Measurements from ENCODE around the gene KL. TPM values are rescaled to one million over a fixed set of nuclear protein-coding genes. Genes with fewer than 3 reads are reported as not detected.

Gene KL
- total RNA-seq, 1 experiment from 2014 or later: not detected

- no peak for DNase-seq (ENCODE audit: low read depth)
Observed at GRCh38 chr13:33004511-33004910, 11.7 kb upstream of the KL start.

GRCh38 chr13:33006134-33006533, 10.1 kb upstream of the KL start:
- no peak for DNase-seq (ENCODE audit: low read depth)

GRCh38 chr13:33006638-33007037, 9.6 kb upstream of the KL start:
- no peak for DNase-seq (ENCODE audit: low read depth)

GRCh38 chr13:33007237-33007636, 9.0 kb upstream of the KL start:
- no peak for DNase-seq (ENCODE audit: low read depth)

GRCh38 chr13:33007950-33008349, 8.3 kb upstream of the KL start:
- DNase-seq (ENCODE audit: low read depth): no peak

GRCh38 chr13:33008946-33009722, 7.1 kb upstream of the KL start:
- DNase-seq (ENCODE audit: low read depth): no peak

GRCh38 chr13:33011828-33012470, 4.3 kb upstream of the KL start:
- DNase-seq (ENCODE audit: low read depth): no peak

GRCh38 chr13:33014291-33014690, 1.9 kb upstream of the KL start:
- DNase-seq (ENCODE audit: low read depth): no peak

GRCh38 chr13:33015241-33015668, 968 bp upstream of the KL start:
- DNase-seq (ENCODE audit: low read depth): no peak

- no peak for DNase-seq (ENCODE audit: low read depth)
Observed at GRCh38 chr13:33015791-33016323, 366 bp upstream of the KL start.

GRCh38 chr13:33017323-33017929, 1.2 kb downstream of the KL start:
- no peak for DNase-seq (ENCODE audit: low read depth)

- DNase-seq (ENCODE audit: low read depth): no peak
Observed at GRCh38 chr13:33018886-33019285, 2.7 kb downstream of the KL start.

GRCh38 chr13:33022986-33023385, 6.8 kb downstream of the KL start:
- DNase-seq (ENCODE audit: low read depth): no peak

GRCh38 chr13:33025220-33025744, 9.1 kb downstream of the KL start:
- DNase-seq (ENCODE audit: low read depth): no peak

- DNase-seq (ENCODE audit: low read depth): peak; percentile 13
Observed at GRCh38 chr13:33026489-33027152, 10.4 kb downstream of the KL start.

GRCh38 chr13:33028620-33029019, 12.4 kb downstream of the KL start:
- DNase-seq (ENCODE audit: low read depth): no peak

- DNase-seq (ENCODE audit: low read depth): no peak
Observed at GRCh38 chr13:33031277-33031676, 15.1 kb downstream of the KL start.

- peak; percentile 27 for DNase-seq (ENCODE audit: low read depth)
Observed at GRCh38 chr13:33032037-33032625, 15.9 kb downstream of the KL start.

- no peak for DNase-seq (ENCODE audit: low read depth)
Observed at GRCh38 chr13:33033051-33033812, 17.0 kb downstream of the KL start.

GRCh38 chr13:33033986-33034385, 17.8 kb downstream of the KL start:
- no peak for DNase-seq (ENCODE audit: low read depth)

All from LHCN-M2 (cell line).